ENCODE data around the gene ZNF609.
"Not testable (repeated sequence)": the region's sequence is repeated elsewhere in the genome, so short reads cannot be mapped to it uniquely, and the experiment has no call there.

Gene ZNF609

GRCh38 chr15:64480891-64481290 is 20.5 kb downstream of the ZNF609 start:
- WGBS (ENCODE audit: insufficient coverage): no CpG with 5 or more reads among the region's 4 CpGs
- Histone ChIP-seq H3K27me3 (replicated peaks in 2 of 5; ENCODE audit: control insufficient read depth in 4 of 5, insufficient read depth in 5 of 5, low read length in 4 of 5) (no peaks in the 10 kb centered on the region), H3K9me3 (ENCODE audit: control extremely low read depth in 1 of 5, control insufficient read depth in 4 of 5, insufficient read depth in 2 of 5, low read depth in 1 of 5, low read length in 4 of 5) (no peaks in the 10 kb centered on the region), H3K36me3 (ENCODE audit: control insufficient read depth in 4 of 4, insufficient read depth in 4 of 4, low read length in 3 of 4) (peaks cover 0 to 20% (median 7%) of the 10 kb centered on the region in 4 experiments), H3K4me3 (ENCODE audit: control insufficient read depth in 1 of 7, extremely low read depth in 1 of 7, insufficient read depth in 4 of 7, low read depth in 2 of 7, low read length in 6 of 7) (no peak overlapping the region), H3K4me1 (ENCODE audit: control extremely low read depth in 1 of 4, control insufficient read depth in 4 of 4, insufficient read depth in 4 of 4, low read length in 3 of 4) (peaks cover 0 to 9% (median 6%) of the 10 kb centered on the region in 4 experiments), H3K27ac (ENCODE audit: insufficient read depth in 1 of 2, low read depth in 1 of 2, low read length in 2 of 2, poor library complexity in 1 of 2, severe bottlenecking in 2 of 2) (peak overlapping the region in 1 of 2 experiments; percentile 34)
- no peak for DNase-seq
- POLR2A ChIA-PET: no interaction called here
- CTCF ChIA-PET: interaction anchor here (1.3 kb wide), 1 partner anchor 115 kb away, joined by 3 read pairs; no protein-coding TSS in a partner anchor

GRCh38 chr15:64483749-64484148 is 23.4 kb downstream of the ZNF609 start:
- H3K36me3 ChIP-seq (ENCODE audit: control insufficient read depth in 4 of 4, insufficient read depth in 4 of 4, low read length in 3 of 4): peaks cover 0 to 20% (median 8%) of the 10 kb centered on the region in 4 experiments
- POLR2A ChIA-PET: no interaction called here
- CTCF ChIA-PET: interaction anchor here (0.6 to 2.0 kb wide), 7 partner anchors 9 to 155 kb away, joined by 3 to 4 read pairs (median 3); partner anchors contain the start of gene ZNF609
- no peak overlapping the region for H3K4me3 ChIP-seq (ENCODE audit: control insufficient read depth in 1 of 7, extremely low read depth in 1 of 7, insufficient read depth in 4 of 7, low read depth in 2 of 7, low read length in 6 of 7)
- H3K27me3 ChIP-seq (replicated peaks in 2 of 5; ENCODE audit: control insufficient read depth in 4 of 5, insufficient read depth in 5 of 5, low read length in 4 of 5): no peaks in the 10 kb centered on the region
- no peaks in the 10 kb centered on the region for H3K4me1 ChIP-seq (ENCODE audit: control extremely low read depth in 1 of 4, control insufficient read depth in 4 of 4, insufficient read depth in 4 of 4, low read length in 3 of 4)
- H3K9me3 ChIP-seq (ENCODE audit: control extremely low read depth in 1 of 5, control insufficient read depth in 4 of 5, insufficient read depth in 2 of 5, low read depth in 1 of 5, low read length in 4 of 5): no peaks in the 10 kb centered on the region
- H3K27ac ChIP-seq (ENCODE audit: insufficient read depth in 1 of 2, low read depth in 1 of 2, low read length in 2 of 2, poor library complexity in 1 of 2, severe bottlenecking in 2 of 2): peak overlapping the region in 1 of 2 experiments; percentile 22
- DNase-seq: no peak

- DNase-seq: no peak
- CTCF ChIA-PET: interaction anchor here (1.1 to 1.3 kb wide), 2 partner anchors 9 kb away, joined by 3 read pairs; no protein-coding TSS in a partner anchor
- no peaks in the 10 kb centered on the region for H3K27me3 ChIP-seq (replicated peaks in 2 of 5; ENCODE audit: control insufficient read depth in 4 of 5, insufficient read depth in 5 of 5, low read length in 4 of 5)
- no peaks in the 10 kb centered on the region for H3K9me3 ChIP-seq (ENCODE audit: control extremely low read depth in 1 of 5, control insufficient read depth in 4 of 5, insufficient read depth in 2 of 5, low read depth in 1 of 5, low read length in 4 of 5)
- H3K4me3 ChIP-seq (ENCODE audit: control insufficient read depth in 1 of 7, extremely low read depth in 1 of 7, insufficient read depth in 4 of 7, low read depth in 2 of 7, low read length in 6 of 7): no peak overlapping the region
- POLR2A ChIA-PET: no interaction called here
- H3K4me1 ChIP-seq (ENCODE audit: control extremely low read depth in 1 of 4, control insufficient read depth in 4 of 4, insufficient read depth in 4 of 4, low read length in 3 of 4): no peaks in the 10 kb centered on the region
- H3K27ac ChIP-seq (ENCODE audit: insufficient read depth in 1 of 2, low read depth in 1 of 2, low read length in 2 of 2, poor library complexity in 1 of 2, severe bottlenecking in 2 of 2): no peak overlapping the region
- peaks cover 0 to 26% (median 6%) of the 10 kb centered on the region in 4 experiments for H3K36me3 ChIP-seq (ENCODE audit: control insufficient read depth in 4 of 4, insufficient read depth in 4 of 4, low read length in 3 of 4)
These were observed 25.4 kb downstream of the ZNF609 start for GRCh38 chr15:64485796-64486195.

GRCh38 chr15:64490598-64491259 is 30.4 kb downstream of the ZNF609 start:
- CTCF ChIA-PET: interaction anchor here (0.8 to 1.3 kb wide), 2 partner anchors 15 to 162 kb away, joined by 3 read pairs; no protein-coding TSS in a partner anchor
- POLR2A ChIA-PET: interaction anchor here (0.7 kb wide), 1 partner anchor 8 kb away, joined by 5 read pairs; no protein-coding TSS in a partner anchor
- no peaks in the 10 kb centered on the region for H3K9me3 ChIP-seq (ENCODE audit: control extremely low read depth in 1 of 5, control insufficient read depth in 4 of 5, insufficient read depth in 2 of 5, low read depth in 1 of 5, low read length in 4 of 5)
- H3K4me1 ChIP-seq (ENCODE audit: control extremely low read depth in 1 of 4, control insufficient read depth in 4 of 4, insufficient read depth in 4 of 4, low read length in 3 of 4): peaks cover 0 to 2% (median 0%) of the 10 kb centered on the region in 4 experiments
- H3K27me3 ChIP-seq (replicated peaks in 2 of 5; ENCODE audit: control insufficient read depth in 4 of 5, insufficient read depth in 5 of 5, low read length in 4 of 5): no peaks in the 10 kb centered on the region
- DNase-seq: no peak
- H3K36me3 ChIP-seq (ENCODE audit: control insufficient read depth in 4 of 4, insufficient read depth in 4 of 4, low read length in 3 of 4): peaks cover 0 to 28% (median 4%) of the 10 kb centered on the region in 4 experiments
- H3K4me3 ChIP-seq (ENCODE audit: control insufficient read depth in 1 of 7, extremely low read depth in 1 of 7, insufficient read depth in 4 of 7, low read depth in 2 of 7, low read length in 6 of 7): no peak overlapping the region
- no peak overlapping the region for H3K27ac ChIP-seq (ENCODE audit: insufficient read depth in 1 of 2, low read depth in 1 of 2, low read length in 2 of 2, poor library complexity in 1 of 2, severe bottlenecking in 2 of 2)

GRCh38 chr15:64493641-64494040 is 33.3 kb downstream of the ZNF609 start:
- 85% methylated on average over 2 of the region's 2 CpGs for WGBS (ENCODE audit: insufficient coverage)

GRCh38 chr15:64495968-64496367 is 35.6 kb downstream of the ZNF609 start:
- H3K9me3 ChIP-seq (ENCODE audit: control extremely low read depth in 1 of 5, control insufficient read depth in 4 of 5, insufficient read depth in 2 of 5, low read depth in 1 of 5, low read length in 4 of 5); H3K4me3 ChIP-seq (ENCODE audit: control insufficient read depth in 1 of 7, extremely low read depth in 1 of 7, insufficient read depth in 4 of 7, low read depth in 2 of 7, low read length in 6 of 7); CTCF ChIA-PET; H3K27ac ChIP-seq (ENCODE audit: insufficient read depth in 1 of 2, low read depth in 1 of 2, low read length in 2 of 2, poor library complexity in 1 of 2, severe bottlenecking in 2 of 2); H3K27me3 ChIP-seq (replicated peaks in 2 of 5; ENCODE audit: control insufficient read depth in 4 of 5, insufficient read depth in 5 of 5, low read length in 4 of 5): not testable (repeated sequence)
- Histone ChIP-seq H3K4me1 (ENCODE audit: control extremely low read depth in 1 of 4, control insufficient read depth in 4 of 4, insufficient read depth in 4 of 4, low read length in 3 of 4) (peaks cover 0 to 15% (median 6%) of the 10 kb centered on the region in 4 experiments), H3K36me3 (ENCODE audit: control insufficient read depth in 4 of 4, insufficient read depth in 4 of 4, low read length in 3 of 4) (peaks cover 2 to 42% (median 26%) of the 10 kb centered on the region in 4 experiments)
- no CpG with 5 or more reads among the region's 2 CpGs for WGBS (ENCODE audit: insufficient coverage)
- peak in 1 of 3 donors; percentile 55 for DNase-seq
- POLR2A ChIA-PET: interaction anchor here (0.6 kb wide), 1 partner anchor 56 kb away, joined by 3 read pairs; no protein-coding TSS in a partner anchor

More at GRCh38 chr15:64493641-64494040, 33.3 kb downstream of the ZNF609 start:
- H3K27ac ChIP-seq (ENCODE audit: insufficient read depth in 1 of 2, low read depth in 1 of 2, low read length in 2 of 2, poor library complexity in 1 of 2, severe bottlenecking in 2 of 2): no peak overlapping the region
- no peak overlapping the region for H3K4me3 ChIP-seq (ENCODE audit: control insufficient read depth in 1 of 7, extremely low read depth in 1 of 7, insufficient read depth in 4 of 7, low read depth in 2 of 7, low read length in 6 of 7)
- H3K4me1 ChIP-seq (ENCODE audit: control extremely low read depth in 1 of 4, control insufficient read depth in 4 of 4, insufficient read depth in 4 of 4, low read length in 3 of 4): peaks cover 0 to 6% (median 1%) of the 10 kb centered on the region in 4 experiments
- CTCF ChIA-PET: interaction anchor here (1.5 kb wide), 1 partner anchor 15 kb away, joined by 5 read pairs; no protein-coding TSS in a partner anchor
- POLR2A ChIA-PET: interaction anchor here (0.5 to 0.6 kb wide), 2 partner anchors 15 to 113 kb away, joined by 3 to 6 read pairs; no protein-coding TSS in a partner anchor
- peaks cover 0 to 30% (median 8%) of the 10 kb centered on the region in 4 experiments for H3K36me3 ChIP-seq (ENCODE audit: control insufficient read depth in 4 of 4, insufficient read depth in 4 of 4, low read length in 3 of 4)
- no peak for DNase-seq
- H3K27me3 ChIP-seq (replicated peaks in 2 of 5; ENCODE audit: control insufficient read depth in 4 of 5, insufficient read depth in 5 of 5, low read length in 4 of 5): no peaks in the 10 kb centered on the region
- H3K9me3 ChIP-seq (ENCODE audit: control extremely low read depth in 1 of 5, control insufficient read depth in 4 of 5, insufficient read depth in 2 of 5, low read depth in 1 of 5, low read length in 4 of 5): no peaks in the 10 kb centered on the region
